SJSA1 (cell line): Measurements from ENCODE around the gene SETD9. TPM values are rescaled to one million over a fixed set of nuclear protein-coding genes. Genes with fewer than 3 reads are reported as not detected.

Source experiments
- DNase-seq, 2 experiments: peaks; one replicate each; pipeline ENCODE4 v3.0.0-alpha.2; 2015 to 2020; ENCODE audit warnings: low spot score in 2 of 2, low read depth in 1 of 2
- H3K27ac ChIP-seq: fragments of 250-450 bp; sonication (Bioruptor Pico); 2 replicates; pipeline ENCODE4 v1.5.1; 2020; ENCODE audit warnings: mild to moderate bottlenecking, moderate library complexity
- H3K27me3 ChIP-seq: fragments of 250-450 bp; sonication (Bioruptor Pico); replicated peaks from 2 replicates; pipeline ENCODE4 v1.5.1; 2020; ENCODE audit warnings: mild to moderate bottlenecking, moderate library complexity
- H3K36me3 ChIP-seq: fragments of 250-450 bp; sonication (Bioruptor Pico); 2 replicates; pipeline ENCODE4 v1.5.1; 2020; ENCODE audit warnings: mild to moderate bottlenecking
- H3K4me1 ChIP-seq: fragments of 250-450 bp; sonication (Bioruptor Pico); replicated peaks from 2 replicates; pipeline ENCODE4 v1.6.1; 2021; ENCODE audit warnings: mild to moderate bottlenecking
- H3K4me3 ChIP-seq: fragments of 250-450 bp; sonication (Bioruptor Pico); 2 replicates; pipeline ENCODE4 v1.5.1; 2020; ENCODE audit warnings: mild to moderate bottlenecking
- H3K9me3 ChIP-seq: fragments of 250-450 bp; sonication (Bioruptor Pico); replicated peaks from 2 replicates; pipeline ENCODE4 v1.5.1; 2020; ENCODE audit warnings: mild to moderate bottlenecking
- total RNA-seq: library from RNA; depleted of rRNA; stranded (reverse); fragments of >200 nt; shearing (Covaris generic); gene quantifications from 2 replicates; pipeline ENCODE4 v1.2.3, GENCODE V29; 2014; rRNA removed

Gene SETD9, protein sequence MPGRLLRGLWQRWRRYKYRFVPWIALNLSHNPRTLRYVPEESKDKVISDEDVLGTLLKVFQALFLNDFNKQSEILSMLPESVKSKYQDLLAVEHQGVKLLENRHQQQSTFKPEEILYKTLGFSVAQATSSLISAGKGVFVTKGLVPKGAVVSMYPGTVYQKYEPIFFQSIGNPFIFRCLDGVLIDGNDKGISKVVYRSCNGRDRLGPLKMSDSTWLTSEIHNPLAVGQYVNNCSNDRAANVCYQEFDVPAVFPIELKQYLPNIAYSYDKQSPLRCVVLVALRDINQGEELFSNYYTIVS
- total RNA-seq = 17.8 and 24.3 TPM in 2 replicates

DNA sequence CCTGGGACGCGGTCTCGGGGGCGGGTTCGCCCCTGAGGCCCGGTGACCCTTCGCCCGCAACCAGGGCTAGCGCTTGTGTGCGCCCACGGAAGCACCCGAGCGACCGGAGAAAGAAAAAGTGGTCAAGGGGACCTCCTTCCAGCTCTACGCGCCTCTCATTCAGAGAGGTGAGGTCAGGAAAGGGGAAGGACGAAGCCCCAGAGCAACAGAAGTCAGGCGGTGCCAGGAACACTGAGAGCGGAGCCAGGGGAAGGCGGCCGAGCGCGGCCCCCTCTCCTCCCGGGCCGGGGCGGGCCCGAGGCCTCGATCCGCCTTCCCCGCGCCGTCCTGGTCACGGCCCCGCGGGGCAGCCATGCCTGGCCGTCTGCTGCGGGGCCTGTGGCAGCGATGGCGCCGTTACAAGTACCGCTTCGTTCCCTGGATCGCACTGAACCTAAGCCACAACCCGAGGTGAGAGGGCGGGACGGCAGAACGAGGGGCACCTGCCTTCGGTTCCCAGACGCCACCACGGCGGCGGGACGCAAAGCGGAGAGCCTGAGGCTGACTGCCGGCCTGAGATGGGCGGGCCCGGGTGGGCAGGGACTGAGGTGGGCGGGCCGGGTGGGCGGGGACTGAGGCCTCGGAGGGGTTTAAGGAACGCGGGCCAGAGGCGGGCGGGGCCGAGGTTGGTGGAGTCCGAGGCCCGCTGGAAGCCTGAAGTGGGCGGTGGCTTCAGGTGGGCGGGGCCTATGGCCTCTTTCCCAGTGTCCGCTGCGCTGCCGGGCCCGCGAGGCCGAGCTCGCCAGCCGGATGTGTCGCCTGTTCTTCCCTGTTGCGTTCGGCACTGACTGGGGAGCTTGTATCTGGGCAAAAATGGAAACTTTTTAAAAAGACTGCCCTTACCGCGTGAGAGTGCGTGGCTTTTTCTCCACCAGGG, at the start of gene SETD9:
TSS of gene SETD9 (plus strand) at position 303 of the 916 bp plus-strand sequence. CDS start at position 353, 50 bp downstream.
- DNase-seq = peak; percentile 98
- Histone ChIP-seq H3K27ac (peak within 1 kb of the TSS; percentile 83), H3K36me3 (no peaks in the 10 kb centered on the region), H3K27me3 (no peaks in the 10 kb centered on the region), H3K9me3 (no peaks in the 10 kb centered on the region), H3K4me3 (peak within 1 kb of the TSS; percentile 75), H3K4me1 (peaks cover 12% of the 10 kb centered on the region)

DNA sequence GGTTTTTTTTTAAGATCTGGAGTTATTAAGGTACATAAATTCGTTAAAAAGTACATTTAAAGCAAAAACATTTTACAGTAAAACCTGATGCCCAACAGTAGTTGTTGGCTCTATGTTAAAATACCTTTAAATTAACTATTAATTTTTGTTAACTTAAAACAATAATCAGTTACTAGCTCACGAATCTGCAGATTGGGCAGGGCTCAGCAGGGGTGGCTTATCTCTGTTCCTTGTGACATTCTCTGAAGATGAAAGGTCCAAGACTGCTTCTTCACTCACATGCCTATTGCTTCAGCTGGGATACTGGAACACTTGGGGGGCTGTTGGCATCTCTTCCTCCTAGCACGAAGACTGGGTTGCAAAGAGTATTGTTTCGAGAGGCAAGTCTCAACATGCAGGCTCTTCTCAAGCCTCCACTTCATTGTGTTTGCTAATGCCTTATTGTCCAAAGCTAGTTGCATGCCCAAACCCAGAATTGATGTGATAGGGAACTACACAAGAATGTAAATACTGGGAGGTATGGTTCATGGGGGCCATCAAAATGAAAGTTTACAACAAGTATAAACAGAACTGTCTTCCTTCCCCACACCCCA, 47.4 kb upstream of the SETD9 start:
- Histone ChIP-seq H3K27ac (no peak overlapping the region), H3K9me3 (no peaks in the 10 kb centered on the region), H3K4me1 (peaks cover 8% of the 10 kb centered on the region), H3K36me3 (peaks cover 53% of the 10 kb centered on the region), H3K4me3 (no peak overlapping the region), H3K27me3 (no peaks in the 10 kb centered on the region)
- DNase-seq = no peak

DNA sequence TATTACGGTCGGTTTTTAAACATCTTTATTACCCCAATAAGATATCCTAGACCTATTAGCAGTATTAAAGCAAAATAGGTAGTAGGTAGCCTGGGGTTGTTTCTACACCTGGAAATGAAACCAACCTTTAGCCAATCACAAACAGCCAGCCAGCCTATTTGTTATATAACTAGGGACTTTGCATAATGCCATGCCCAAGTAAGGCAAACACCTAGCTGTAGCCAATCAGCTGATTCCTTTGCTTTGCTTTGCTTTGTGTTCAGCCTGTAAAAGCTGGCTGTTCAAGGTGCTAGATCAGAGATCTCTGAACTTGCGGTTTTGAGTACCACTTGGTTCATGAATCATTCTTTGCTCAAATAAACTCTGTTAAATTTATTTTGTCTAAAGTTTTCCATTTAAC, 46.5 kb upstream of the SETD9 start:
- Histone ChIP-seq H3K36me3 (peaks cover 56% of the 10 kb centered on the region), H3K4me3 (no peak overlapping the region)

DNA sequence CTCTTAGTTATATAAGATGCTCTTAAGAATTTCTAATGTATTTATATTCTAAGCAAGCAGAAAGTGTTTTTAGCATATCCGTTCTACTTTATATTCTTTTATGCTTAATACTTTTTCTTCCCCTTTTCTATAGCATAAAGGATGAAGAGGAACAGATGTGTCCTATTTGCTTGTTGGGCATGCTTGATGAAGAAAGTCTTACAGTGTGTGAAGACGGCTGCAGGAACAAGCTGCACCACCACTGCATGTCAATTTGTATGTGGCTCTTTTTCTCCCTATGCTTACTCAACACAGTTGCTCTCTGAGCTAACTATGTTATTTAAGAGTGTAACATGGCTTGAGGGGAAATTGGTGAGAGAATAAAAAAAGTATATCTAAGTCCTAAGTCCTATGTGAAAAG, 37.6 kb upstream of the SETD9 start:
- peaks cover 64% of the 10 kb centered on the region for H3K36me3 ChIP-seq
- no peaks in the 10 kb centered on the region for H3K4me1 ChIP-seq
- H3K27ac ChIP-seq = no peak overlapping the region
- no peak for DNase-seq
- no peaks in the 10 kb centered on the region for H3K9me3 ChIP-seq
- no peak overlapping the region for H3K4me3 ChIP-seq
- H3K27me3 ChIP-seq = no peaks in the 10 kb centered on the region

More for the DNA sequence above, 46.5 kb upstream of the SETD9 start:
- no peak for DNase-seq
- no peaks in the 10 kb centered on the region for H3K27me3 ChIP-seq
- H3K4me1 ChIP-seq = peaks cover 8% of the 10 kb centered on the region
- no peaks in the 10 kb centered on the region for H3K9me3 ChIP-seq
- no peak overlapping the region for H3K27ac ChIP-seq

DNA sequence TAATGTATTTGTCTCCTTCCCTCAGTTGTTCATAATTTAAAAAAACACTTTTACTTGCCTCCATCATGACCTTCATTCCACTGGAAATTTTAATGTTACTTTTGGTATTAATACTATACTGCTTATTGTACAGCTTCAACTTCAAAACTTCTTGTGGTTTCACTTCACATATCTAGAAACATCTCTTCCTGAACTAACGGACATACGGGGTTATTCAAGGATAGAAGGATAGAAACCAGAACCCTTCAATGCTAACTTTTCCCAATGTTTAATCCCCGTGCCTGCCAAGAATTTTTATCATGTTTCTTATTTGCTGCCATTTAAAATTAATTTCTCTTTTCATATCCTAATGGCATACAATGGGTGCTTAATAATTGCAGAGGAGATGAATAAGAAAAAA, 36.3 kb upstream of the SETD9 start:
- H3K36me3 ChIP-seq = peaks cover 66% of the 10 kb centered on the region
- no peak overlapping the region for H3K27ac ChIP-seq
- H3K4me3 ChIP-seq = no peak overlapping the region

DNA sequence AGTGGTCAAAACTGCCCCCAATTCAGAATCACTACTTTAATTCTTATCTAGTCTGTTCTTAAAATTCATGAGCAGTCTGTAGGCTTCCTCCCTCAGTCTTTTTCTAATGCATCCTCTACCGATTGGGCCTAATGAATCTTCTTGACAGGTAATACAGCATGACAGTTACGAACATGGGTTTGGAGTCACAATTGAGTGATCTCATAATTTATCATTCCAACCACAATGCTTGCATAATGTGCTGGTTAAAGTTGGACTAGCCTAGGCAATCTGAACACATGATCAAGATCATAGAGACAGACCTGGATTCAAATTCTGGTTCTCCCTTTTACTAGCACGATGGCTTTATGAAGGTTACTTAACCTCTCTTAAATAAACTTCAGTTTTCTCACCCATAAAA, 33.1 kb upstream of the SETD9 start:
- Histone ChIP-seq H3K27me3 (no peaks in the 10 kb centered on the region), H3K27ac (no peak overlapping the region), H3K9me3 (no peaks in the 10 kb centered on the region), H3K36me3 (peaks cover 76% of the 10 kb centered on the region), H3K4me3 (no peak overlapping the region), H3K4me1 (no peaks in the 10 kb centered on the region)
- no peak for DNase-seq

More for the DNA sequence above, 36.3 kb upstream of the SETD9 start:
- Histone ChIP-seq H3K27me3 (no peaks in the 10 kb centered on the region), H3K9me3 (no peaks in the 10 kb centered on the region), H3K4me1 (no peaks in the 10 kb centered on the region)
- no peak for DNase-seq

DNA sequence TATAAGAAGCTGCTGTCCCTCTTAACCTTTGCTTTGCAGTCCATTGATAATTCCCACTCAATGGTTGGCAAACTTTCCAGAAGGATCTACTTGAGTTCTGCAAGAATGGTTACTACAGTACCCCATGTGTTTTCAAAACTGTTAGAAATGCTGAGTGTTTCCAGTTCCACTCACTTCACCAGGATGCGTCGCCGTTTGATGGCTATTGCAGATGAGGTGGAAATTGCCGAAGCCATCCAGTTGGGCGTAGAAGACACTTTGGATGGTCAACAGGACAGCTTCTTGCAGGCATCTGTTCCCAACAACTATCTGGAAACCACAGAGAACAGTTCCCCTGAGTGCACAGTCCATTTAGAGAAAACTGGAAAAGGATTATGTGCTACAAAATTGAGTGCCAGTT, 27.8 kb upstream of the SETD9 start:
- no peak overlapping the region for H3K4me3 ChIP-seq
- H3K36me3 ChIP-seq = peaks cover 82% of the 10 kb centered on the region
- no peak for DNase-seq
- no peak overlapping the region for H3K27ac ChIP-seq
- no peaks in the 10 kb centered on the region for H3K27me3 ChIP-seq
- no peaks in the 10 kb centered on the region for H3K4me1 ChIP-seq
- no peaks in the 10 kb centered on the region for H3K9me3 ChIP-seq

DNA sequence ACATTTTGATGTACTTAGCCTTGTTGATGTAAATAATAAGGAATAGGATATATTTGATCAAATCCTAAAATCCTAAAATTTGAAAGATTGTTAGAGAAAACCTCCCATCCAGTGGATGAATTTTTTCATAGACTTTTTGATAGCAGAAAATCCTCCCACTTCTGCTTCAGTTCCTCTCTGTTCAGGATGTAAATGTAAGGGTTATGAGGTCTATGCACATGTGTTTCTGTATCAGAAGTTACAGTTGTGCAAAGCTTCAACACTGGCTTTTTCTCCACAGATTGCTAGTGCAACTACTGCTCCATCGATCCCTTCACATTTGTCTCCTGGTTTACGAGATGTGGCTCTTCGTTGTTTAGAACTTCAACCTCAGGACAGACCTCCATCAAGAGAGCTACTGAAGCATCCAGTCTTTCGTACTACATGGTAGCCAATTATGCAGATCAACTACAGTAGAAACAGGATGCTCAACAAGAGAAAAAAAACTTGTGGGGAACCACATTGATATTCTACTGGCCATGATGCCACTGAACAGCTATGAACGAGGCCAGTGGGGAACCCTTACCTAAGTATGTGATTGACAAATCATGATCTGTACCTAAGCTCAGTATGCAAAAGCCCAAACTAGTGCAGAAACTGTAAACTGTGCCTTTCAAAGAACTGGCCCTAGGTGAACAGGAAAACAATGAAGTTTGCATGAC, 16.0 kb upstream of the SETD9 start:
- H3K9me3 ChIP-seq = no peaks in the 10 kb centered on the region
- no peak for DNase-seq
- H3K27ac ChIP-seq = no peak overlapping the region
- no peaks in the 10 kb centered on the region for H3K4me1 ChIP-seq
- H3K27me3 ChIP-seq = no peaks in the 10 kb centered on the region
- H3K36me3 ChIP-seq = peaks cover 44% of the 10 kb centered on the region
- H3K4me3 ChIP-seq = no peak overlapping the region

DNA sequence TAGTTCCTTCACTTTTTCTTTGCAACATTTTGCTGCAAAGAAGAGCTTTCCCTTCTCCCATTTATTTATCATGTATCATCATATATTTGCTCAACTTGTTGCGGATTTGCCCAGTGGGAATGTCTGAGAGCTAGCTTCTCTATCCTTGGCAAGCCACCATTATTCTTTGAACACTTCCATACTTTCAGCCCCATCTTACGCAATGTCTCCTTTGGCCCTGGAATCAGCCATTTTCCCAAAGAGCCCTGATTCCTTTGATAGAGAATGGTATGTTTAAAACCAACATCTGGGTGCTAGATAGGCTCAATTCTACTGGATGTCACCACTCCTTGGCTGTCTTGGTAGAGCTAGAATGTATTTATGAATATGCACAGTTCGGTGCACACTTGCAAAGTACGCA, 12.6 kb upstream of the SETD9 start:
- Histone ChIP-seq H3K9me3 (no peaks in the 10 kb centered on the region), H3K4me1 (peaks cover 7% of the 10 kb centered on the region), H3K4me3 (no peak overlapping the region), H3K27ac (no peak overlapping the region), H3K36me3 (peaks cover 15% of the 10 kb centered on the region), H3K27me3 (no peaks in the 10 kb centered on the region)
- no peak for DNase-seq

DNA sequence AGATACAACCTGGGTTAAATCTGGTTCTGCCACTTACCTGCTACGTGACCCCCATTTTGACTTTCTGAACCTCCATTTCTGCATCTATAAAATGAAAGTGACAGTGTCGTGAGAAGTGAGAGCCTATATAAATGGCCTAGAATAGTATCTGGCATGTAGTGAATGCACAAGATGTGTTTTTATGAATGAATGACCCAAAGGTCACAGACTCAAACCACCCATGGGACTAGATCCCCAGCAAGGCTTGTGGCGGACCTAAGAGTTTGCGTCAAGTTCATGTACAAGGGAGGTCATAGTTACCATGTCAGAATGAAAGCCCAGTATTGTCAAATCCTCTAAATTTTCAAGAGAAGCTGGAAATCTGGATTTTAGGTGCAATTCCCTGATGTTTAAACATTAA, 11.2 kb upstream of the SETD9 start:
- Histone ChIP-seq H3K27ac (no peak overlapping the region), H3K4me1 (peaks cover 7% of the 10 kb centered on the region), H3K27me3 (no peaks in the 10 kb centered on the region), H3K36me3 (peaks cover 15% of the 10 kb centered on the region), H3K9me3 (no peaks in the 10 kb centered on the region), H3K4me3 (no peak overlapping the region)
- DNase-seq = no peak

DNA sequence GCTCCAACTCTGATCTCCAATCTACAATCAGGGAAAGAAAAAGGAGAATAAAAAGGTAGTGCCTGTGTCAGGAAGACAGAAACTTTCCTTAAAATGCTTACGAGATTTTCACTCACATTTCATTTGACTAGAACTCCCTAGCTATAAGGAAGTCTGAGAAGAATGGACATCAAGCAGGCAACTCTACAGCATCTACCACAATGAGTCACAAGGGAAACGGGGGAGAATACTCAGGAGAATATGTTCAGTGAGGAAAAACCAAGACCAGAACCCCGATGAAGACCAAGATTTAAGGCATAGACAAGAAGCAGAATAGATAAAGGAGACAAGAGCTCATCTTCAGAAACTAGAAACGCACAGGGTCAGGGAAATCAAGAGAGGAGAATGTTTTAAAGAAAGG, 9.0 kb upstream of the SETD9 start:
- no peak overlapping the region for H3K27ac ChIP-seq
- H3K4me1 ChIP-seq = peaks cover 7% of the 10 kb centered on the region
- no peaks in the 10 kb centered on the region for H3K9me3 ChIP-seq
- H3K4me3 ChIP-seq = no peak overlapping the region
- no peak for DNase-seq
- H3K27me3 ChIP-seq = no peaks in the 10 kb centered on the region
- H3K36me3 ChIP-seq = no peaks in the 10 kb centered on the region

DNA sequence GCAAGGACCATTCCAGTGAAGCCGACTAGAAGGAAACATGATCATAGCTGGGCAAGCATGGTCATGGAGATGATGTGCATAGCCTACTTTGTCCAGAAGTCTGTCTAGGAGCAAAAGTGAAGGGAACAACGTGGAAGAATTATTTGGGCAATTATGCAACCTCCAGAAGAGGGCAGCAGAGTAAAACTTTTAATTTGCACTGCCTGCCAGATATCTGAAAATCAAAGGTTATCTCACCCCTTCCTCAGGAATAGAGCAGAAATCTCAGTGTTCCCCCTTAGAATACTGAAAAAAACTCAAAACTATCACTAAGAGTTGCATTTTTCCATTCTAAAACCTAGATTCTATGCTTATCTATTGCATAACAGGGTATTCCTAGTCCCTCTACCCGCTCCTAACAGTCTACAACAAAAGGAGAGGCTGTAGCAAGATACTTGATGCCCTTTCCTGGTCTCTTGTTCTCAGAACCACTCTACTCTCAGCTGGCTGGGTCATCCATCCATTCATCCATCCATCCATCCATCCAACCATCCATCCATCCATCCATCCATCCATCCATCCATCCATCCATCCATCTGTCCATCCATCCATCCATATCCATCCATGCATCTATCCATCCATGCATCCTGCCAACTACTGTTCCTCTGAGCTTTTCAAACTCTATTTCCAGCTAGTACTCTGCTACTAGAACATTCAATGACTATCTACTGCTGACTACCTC, 8.4 kb upstream of the SETD9 start:
- no peak overlapping the region for H3K27ac ChIP-seq
- H3K9me3 ChIP-seq = no peaks in the 10 kb centered on the region
- no peak overlapping the region for H3K4me3 ChIP-seq
- DNase-seq = peak in 1 of 2 experiments; percentile 42
- H3K4me1 ChIP-seq = peaks cover 7% of the 10 kb centered on the region
- H3K36me3 ChIP-seq = no peaks in the 10 kb centered on the region
- H3K27me3 ChIP-seq = no peaks in the 10 kb centered on the region

DNA sequence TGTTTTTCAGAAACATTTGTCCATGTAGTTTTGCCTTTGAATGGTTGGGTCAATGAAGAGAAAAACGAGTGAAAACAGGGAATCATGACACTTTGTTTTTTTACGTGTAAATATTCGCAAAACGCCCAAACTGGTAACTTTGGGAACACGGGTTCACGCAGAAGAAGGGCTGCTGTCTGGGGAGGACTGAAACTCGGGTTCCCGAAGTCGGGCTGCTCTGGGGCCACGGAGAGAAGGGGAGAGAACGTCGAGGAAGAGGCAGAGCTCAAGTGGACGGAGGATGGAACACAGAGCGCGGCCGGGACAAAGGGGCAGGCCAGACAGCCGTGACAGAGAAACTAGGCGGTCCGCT, 478 bp upstream of the SETD9 start:
- peak overlapping the region; percentile 75 for H3K4me3 ChIP-seq
- peaks cover 12% of the 10 kb centered on the region for H3K4me1 ChIP-seq
- no peaks in the 10 kb centered on the region for H3K36me3 ChIP-seq
- no peak for DNase-seq
- H3K27ac ChIP-seq = peak overlapping the region; percentile 69
- no peaks in the 10 kb centered on the region for H3K9me3 ChIP-seq
- H3K27me3 ChIP-seq = no peaks in the 10 kb centered on the region
